NCI-H1092 (cell line): Measurements from ENCODE around the gene MUC5AC.
"Not testable (repeated sequence)": the region's sequence is repeated elsewhere in the genome, so short reads cannot be mapped to it uniquely, and the experiment has no call there.

ENCODE experiments used
- DNase-seq: peaks from one replicate; lab custom pipeline; 2025; lab: John Stamatoyannopoulos, UW

The MUC5AC gene, protein sequence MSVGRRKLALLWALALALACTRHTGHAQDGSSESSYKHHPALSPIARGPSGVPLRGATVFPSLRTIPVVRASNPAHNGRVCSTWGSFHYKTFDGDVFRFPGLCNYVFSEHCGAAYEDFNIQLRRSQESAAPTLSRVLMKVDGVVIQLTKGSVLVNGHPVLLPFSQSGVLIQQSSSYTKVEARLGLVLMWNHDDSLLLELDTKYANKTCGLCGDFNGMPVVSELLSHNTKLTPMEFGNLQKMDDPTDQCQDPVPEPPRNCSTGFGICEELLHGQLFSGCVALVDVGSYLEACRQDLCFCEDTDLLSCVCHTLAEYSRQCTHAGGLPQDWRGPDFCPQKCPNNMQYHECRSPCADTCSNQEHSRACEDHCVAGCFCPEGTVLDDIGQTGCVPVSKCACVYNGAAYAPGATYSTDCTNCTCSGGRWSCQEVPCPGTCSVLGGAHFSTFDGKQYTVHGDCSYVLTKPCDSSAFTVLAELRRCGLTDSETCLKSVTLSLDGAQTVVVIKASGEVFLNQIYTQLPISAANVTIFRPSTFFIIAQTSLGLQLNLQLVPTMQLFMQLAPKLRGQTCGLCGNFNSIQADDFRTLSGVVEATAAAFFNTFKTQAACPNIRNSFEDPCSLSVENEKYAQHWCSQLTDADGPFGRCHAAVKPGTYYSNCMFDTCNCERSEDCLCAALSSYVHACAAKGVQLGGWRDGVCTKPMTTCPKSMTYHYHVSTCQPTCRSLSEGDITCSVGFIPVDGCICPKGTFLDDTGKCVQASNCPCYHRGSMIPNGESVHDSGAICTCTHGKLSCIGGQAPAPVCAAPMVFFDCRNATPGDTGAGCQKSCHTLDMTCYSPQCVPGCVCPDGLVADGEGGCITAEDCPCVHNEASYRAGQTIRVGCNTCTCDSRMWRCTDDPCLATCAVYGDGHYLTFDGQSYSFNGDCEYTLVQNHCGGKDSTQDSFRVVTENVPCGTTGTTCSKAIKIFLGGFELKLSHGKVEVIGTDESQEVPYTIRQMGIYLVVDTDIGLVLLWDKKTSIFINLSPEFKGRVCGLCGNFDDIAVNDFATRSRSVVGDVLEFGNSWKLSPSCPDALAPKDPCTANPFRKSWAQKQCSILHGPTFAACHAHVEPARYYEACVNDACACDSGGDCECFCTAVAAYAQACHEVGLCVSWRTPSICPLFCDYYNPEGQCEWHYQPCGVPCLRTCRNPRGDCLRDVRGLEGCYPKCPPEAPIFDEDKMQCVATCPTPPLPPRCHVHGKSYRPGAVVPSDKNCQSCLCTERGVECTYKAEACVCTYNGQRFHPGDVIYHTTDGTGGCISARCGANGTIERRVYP (N-terminal part only)

GRCh38 chr11:1157645-1158591 lies at the start of gene MUC5AC:
TSS of gene MUC5AC (plus strand) at chr11:1157953. CDS start at chr11:1158000, 47 bp downstream.
- peak; percentile 7 for DNase-seq

GRCh38 chr11:1108246-1108900 lies 49.4 kb upstream of the MUC5AC start:
- DNase-seq: no peak

DNA sequence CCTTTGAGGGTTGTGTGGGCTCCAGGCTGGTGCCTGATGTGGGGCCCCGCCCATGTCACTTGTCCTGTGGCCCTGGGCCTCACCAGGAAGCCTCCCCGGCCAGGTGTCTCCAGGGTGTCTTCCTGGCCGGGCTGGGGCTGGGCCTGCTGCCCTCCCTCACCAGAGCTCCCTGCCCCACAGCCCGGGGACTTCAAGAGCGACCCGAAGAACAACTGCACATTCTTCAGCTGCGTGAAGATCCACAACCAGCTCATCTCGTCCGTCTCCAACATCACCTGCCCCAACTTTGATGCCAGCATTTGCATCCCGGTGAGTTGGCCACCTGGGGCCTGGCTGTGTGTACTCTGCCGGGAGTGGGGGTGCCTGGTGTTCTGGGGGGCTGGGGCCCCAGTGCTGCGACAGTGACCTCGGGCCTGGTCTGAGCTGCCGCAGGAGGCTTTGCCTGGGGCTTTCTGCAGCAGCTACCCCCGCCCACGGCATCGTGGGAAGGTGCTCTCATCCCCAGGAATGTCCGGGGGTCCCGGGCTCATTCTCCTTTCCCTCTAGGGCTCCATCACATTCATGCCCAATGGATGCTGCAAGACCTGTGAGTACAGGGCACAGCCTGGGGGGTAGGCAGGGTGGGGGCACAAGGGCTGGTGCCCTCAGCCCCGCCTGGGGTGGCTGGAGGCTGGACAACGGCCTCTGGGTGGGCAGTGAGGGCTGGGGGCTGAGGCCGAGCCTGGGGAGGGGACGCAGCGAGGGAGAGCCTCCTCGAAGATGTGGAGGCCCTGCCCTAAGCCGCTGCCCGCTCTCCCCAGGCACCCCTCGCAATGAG lies 48.4 kb upstream of the MUC5AC start:
- no peak for DNase-seq

DNA sequence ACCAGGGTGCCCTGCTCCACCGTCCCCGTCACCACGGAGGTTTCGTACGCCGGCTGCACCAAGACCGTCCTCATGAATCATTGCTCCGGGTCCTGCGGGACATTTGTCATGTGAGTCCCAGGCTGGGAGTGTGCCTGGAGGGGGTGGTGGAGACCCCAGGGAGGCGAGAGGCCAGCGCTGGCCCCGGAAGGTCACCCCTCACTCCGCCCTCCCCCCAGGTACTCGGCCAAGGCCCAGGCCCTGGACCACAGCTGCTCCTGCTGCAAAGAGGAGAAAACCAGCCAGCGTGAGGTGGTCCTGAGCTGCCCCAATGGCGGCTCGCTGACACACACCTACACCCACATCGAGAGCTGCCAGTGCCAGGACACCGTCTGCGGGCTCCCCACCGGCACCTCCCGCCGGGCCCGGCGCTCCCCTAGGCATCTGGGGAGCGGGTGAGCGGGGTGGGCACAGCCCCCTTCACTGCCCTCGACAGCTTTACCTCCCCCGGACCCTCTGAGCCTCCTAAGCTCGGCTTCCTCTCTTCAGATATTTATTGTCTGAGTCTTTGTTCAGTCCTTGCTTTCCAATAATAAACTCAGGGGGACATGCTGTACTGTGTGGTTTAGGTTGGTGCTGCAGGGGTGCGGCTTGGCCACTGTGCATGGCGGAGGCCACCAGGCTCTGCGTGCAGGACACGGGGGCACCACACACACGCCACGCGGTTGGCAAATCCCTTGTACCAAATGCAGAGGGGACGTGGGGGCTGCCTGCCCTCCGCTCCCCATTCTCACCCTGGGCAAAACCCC lies 47.6 kb upstream of the MUC5AC start:
- DNase-seq: no peak

- no peak for DNase-seq
These were observed 46.1 kb upstream of the MUC5AC start for GRCh38 chr11:1111545-1112212.

- DNase-seq: no peak
These were observed 45.2 kb upstream of the MUC5AC start for GRCh38 chr11:1112351-1113191.

DNA sequence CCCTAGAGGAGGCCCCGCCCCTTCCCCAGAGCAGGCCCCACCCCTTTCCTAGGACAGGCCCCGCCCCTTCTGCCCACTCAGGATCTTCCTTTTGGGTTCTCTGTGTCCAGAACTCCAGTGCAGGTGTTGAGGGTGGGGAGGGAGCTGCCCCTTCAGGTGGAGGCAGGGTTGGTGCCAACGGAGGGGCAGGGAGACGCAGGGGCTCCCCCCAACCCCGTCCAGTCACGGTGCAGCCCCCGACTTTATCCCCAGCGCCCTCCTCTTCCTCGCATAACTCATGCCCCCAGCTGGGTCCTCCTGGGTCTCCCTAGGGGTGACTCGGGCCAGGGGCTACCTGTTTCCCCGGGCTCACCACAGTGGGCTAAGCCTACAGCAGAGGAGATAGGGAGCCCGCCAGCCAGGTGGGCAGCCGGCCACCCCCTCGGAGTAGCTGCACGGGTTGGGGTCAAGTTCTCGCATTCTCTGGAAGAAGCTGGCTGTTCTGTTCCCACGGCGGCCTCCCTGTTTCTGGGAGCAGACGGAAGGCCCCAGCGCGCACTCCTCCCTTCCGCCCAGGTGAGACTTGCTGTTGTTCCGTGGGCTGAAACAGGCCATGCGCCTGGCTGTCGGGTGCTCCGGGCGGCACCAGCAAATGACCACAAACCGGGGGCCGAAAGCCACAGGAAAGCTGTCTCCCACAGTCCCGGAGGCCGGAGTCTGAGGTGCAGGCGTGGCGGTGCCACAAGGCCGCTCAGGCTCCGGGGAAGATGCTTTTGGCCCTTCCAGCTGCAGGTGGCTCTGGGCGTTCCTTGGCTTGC lies 44.1 kb upstream of the MUC5AC start:
- DNase-seq: no peak

DNA sequence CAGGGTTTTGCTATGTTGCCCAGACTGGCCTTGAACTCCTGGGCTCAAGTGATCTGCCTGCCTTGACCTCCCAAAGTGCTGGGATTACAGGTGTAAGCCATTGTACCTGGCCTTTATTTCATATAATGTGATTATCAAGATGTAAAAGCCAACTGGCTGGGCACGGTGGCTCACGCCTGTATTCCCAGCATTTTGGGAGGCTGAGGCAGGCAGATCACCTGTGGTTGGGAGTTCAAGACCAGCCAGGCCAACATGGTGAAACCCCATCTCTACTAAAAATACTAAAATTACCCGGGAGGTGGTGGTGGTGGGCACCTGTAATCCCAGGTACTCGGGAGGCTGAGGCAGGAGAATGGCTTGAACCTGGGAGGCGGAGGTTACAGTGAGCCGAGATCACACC lies 42.5 kb upstream of the MUC5AC start:
- not testable (repeated sequence) for DNase-seq

DNA sequence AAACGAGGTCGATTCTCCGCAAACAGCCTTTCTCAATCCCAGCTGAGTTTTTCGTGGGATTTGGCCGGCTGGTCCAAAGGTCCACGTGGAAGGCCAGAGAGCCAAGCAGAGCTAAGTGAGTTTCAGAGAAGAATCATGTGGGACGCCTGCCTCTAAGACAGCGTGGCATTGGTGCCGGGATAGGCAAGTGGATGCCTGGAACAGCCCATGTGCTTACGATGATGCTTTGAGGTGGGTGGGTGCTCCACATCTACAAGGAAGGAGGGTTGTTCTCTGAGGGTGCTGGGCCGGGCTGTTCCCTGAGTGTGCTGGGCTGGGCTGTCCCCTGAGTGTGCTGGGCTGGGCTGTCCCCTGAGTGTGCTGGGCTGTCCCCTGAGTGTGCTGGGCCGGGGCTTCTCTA lies 41.6 kb upstream of the MUC5AC start:
- DNase-seq: no peak

GRCh38 chr11:1116666-1117390 lies 40.9 kb upstream of the MUC5AC start:
- no peak for DNase-seq

GRCh38 chr11:1117992-1118391 lies 39.8 kb upstream of the MUC5AC start:
- no peak for DNase-seq

GRCh38 chr11:1118755-1119603 lies 38.8 kb upstream of the MUC5AC start:
- no peak for DNase-seq

DNA sequence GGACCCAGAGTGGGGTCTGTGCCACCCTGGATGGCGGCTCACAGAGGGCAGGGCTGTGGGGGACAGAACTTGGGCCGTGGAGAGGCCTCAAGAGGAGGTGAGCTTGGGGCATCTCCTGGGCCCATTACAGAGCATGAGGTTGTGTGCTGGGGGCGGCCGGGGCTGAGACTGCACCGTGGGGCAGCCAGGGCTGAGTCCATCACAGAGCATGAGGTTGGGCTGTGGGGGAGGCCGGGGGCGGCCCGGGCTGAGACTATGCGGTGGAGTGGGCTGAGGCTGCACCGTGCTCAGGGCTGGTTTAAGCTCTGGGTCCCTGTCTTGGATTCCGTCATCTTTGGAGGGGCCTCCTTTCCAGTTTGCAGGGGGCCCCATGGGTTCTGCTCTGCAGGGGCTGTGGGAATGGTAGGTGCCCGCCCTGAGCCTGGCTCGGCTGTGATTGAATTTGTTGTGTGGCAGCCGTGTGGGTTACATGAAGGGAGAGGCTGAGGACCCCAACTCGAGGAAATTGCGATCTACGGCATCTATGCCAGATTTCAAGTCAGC lies 38.1 kb upstream of the MUC5AC start:
- DNase-seq: no peak

- no peak for DNase-seq
These were observed 37.0 kb upstream of the MUC5AC start for GRCh38 chr11:1120532-1121330.
